CD14-positive monocyte (primary cell): Measurements from ENCODE around the gene FAXDC2. TPM values are rescaled to one million over a fixed set of nuclear protein-coding genes. Genes with fewer than 3 reads are reported as not detected.

Experiments
- DNase-seq, 3 donors: peaks; one replicate each; pipeline ENCODE4 v3.0.0-alpha.2; 2011 to 2022
- H2AFZ ChIP-seq: 2 replicates; pipeline ENCODE4 v1.6.0; 2012; ENCODE audit warnings: mild to moderate bottlenecking, low read depth, low read length, inconsistent platforms; ENCODE audit not compliant: insufficient read depth, poor library complexity, severe bottlenecking
- H3K27ac ChIP-seq, 2 donors: 1 replicate in 1 of 2; 2 replicates in 1 of 2; pipeline ENCODE4 v1.5.1; 2012 to 2013; ENCODE audit warnings: low read length in 2 of 2, control low read depth in 1 of 2, inconsistent platforms in 1 of 2, low read depth in 1 of 2, mild to moderate bottlenecking in 1 of 2
- H3K27me3 ChIP-seq, 2 donors: one replicate each; pipeline versions ENCODE4 v1.6.0 to v1.6.1; 2011 to 2013; ENCODE audit warnings: low read length in 2 of 2; ENCODE audit not compliant: control insufficient read depth in 2 of 2, insufficient read depth in 2 of 2
- H3K36me3 ChIP-seq, 2 donors: replicated peaks in 1 of 2; 1 replicate in 1 of 2; 2 replicates in 1 of 2; pipeline versions ENCODE4 v1.5.1 to v1.6.1; 2012 to 2013; ENCODE audit warnings: low read length in 2 of 2, control low read depth in 1 of 2, inconsistent platforms in 1 of 2, mild to moderate bottlenecking in 1 of 2; ENCODE audit not compliant: insufficient read depth in 2 of 2, control insufficient read depth in 1 of 2
- H3K4me1 ChIP-seq, 2 donors: 1 replicate in 1 of 2; 2 replicates in 1 of 2; pipeline versions ENCODE4 v1.5.1 to v1.6.1; 2012 to 2013; ENCODE audit warnings: low read length in 2 of 2, control low read depth in 1 of 2, inconsistent platforms in 1 of 2, mild to moderate bottlenecking in 1 of 2, moderate library complexity in 1 of 2; ENCODE audit not compliant: insufficient read depth in 2 of 2, control insufficient read depth in 1 of 2
- H3K4me2 ChIP-seq: replicated peaks from 2 replicates; pipeline ENCODE3; 2012; ENCODE audit warnings: low read length, moderate library complexity, mild to moderate bottlenecking; ENCODE audit not compliant: poor library complexity, severe bottlenecking; ENCODE audit errors: extremely low read depth
- H3K4me3 ChIP-seq, 3 experiments: fragments of 200-600 bp in 1 of 3; sonication (generic) in 1 of 3; replicated peaks in 1 of 3; 1 replicate in 2 of 3; 2 replicates in 1 of 3; pipeline ENCODE4 v1.5.1; 2011 to 2013; ENCODE audit warnings: low read length in 3 of 3, mild to moderate bottlenecking in 3 of 3, control low read depth in 2 of 3, low read depth in 2 of 3, inconsistent platforms in 1 of 3, moderate library complexity in 1 of 3
- H3K79me2 ChIP-seq: 2 replicates; pipeline ENCODE4 v1.6.0; 2012; ENCODE audit warnings: mild to moderate bottlenecking, control low read depth, inconsistent platforms, low read length, moderate library complexity; ENCODE audit not compliant: insufficient read depth
- H3K9ac ChIP-seq: 2 replicates; pipeline ENCODE4 v1.6.0; 2017; ENCODE audit warnings: low read length, mild to moderate bottlenecking; ENCODE audit not compliant: insufficient read depth, poor library complexity, severe bottlenecking
- H3K9me3 ChIP-seq, 2 donors: replicated peaks in 1 of 2; 1 replicate in 1 of 2; 2 replicates in 1 of 2; pipeline versions ENCODE4 v1.5.1 to v1.6.1; 2012 to 2013; ENCODE audit warnings: low read length in 2 of 2, control low read depth in 1 of 2; ENCODE audit not compliant: control insufficient read depth in 1 of 2, insufficient read depth in 1 of 2
- H4K20me1 ChIP-seq: 2 replicates; pipeline ENCODE4 v1.6.0; 2012; ENCODE audit warnings: mild to moderate bottlenecking, low read length, control low read depth, moderate library complexity; ENCODE audit not compliant: insufficient read depth
- H3K27ac Mint-ChIP-seq, 7 donors: one replicate each; pipeline ENCODE4 v1.8.0; 2020; ENCODE audit warnings: mild to moderate bottlenecking in 7 of 7, mixed read lengths in 7 of 7, moderate library complexity in 6 of 7, inconsistent platforms in 2 of 7
- H3K27me3 Mint-ChIP-seq, 3 donors: one replicate each; pipeline ENCODE4 v1.8.0; 2021 to 2022; ENCODE audit warnings: low read depth in 3 of 3, mild to moderate bottlenecking in 3 of 3, mixed read lengths in 3 of 3, moderate library complexity in 3 of 3, inconsistent platforms in 1 of 3
- H3K36me3 Mint-ChIP-seq, 2 donors: one replicate each; pipeline ENCODE4 v1.8.0; 2020; ENCODE audit warnings: mixed read lengths in 2 of 2, inconsistent platforms in 1 of 2, mild to moderate bottlenecking in 1 of 2
- H3K4me1 Mint-ChIP-seq: one replicate; pipeline ENCODE4 v1.8.0; 2020; ENCODE audit warnings: mild to moderate bottlenecking, mixed read lengths
- H3K4me3 Mint-ChIP-seq, 2 donors: one replicate each; pipeline ENCODE4 v1.8.0; 2020; ENCODE audit warnings: mild to moderate bottlenecking in 2 of 2, mixed read lengths in 2 of 2, moderate library complexity in 1 of 2
- H3K9me3 Mint-ChIP-seq, 7 donors: one replicate each; pipeline ENCODE4 v1.8.0; 2020 to 2022; ENCODE audit warnings: mixed read lengths in 7 of 7, mild to moderate bottlenecking in 6 of 7, moderate library complexity in 6 of 7, inconsistent platforms in 2 of 7
- WGBS: methylation state at CpG from one replicate; pipeline ENCODE4 v1.1.5; 2013; ENCODE audit warnings: missing lambda C conversion rate; ENCODE audit not compliant: insufficient coverage; 5-methylcytosine and 5-hydroxymethylcytosine counted together
- intact Hi-C, 2 donors: fragments of 100-400 bp; cut with micrococcal nuclease; formaldehyde crosslinking; loops; one replicate each; pipeline versions ENCODE4 v1.15.0 to v1.15.1; 2023
- polyA plus RNA-seq, 3 donors: library from polyadenylated mRNA; depleted of rRNA in 1 of 3; unstranded in 2 of 3; stranded (reverse) in 1 of 3; fragments of 300-500 nt in 2 of 3; fragments of >200 nt in 1 of 3; fragmentation: Illumina TruSeq in 2 of 3; gene quantifications; 1 replicate in 2 of 3; 2 replicates in 1 of 3; pipeline ENCODE4 v1.2.3, GENCODE V29; 2012 to 2021
- TF ChIP-seq, protein P1 (sequence below): fragments of 200-600 bp; IDR thresholded peaks from one replicate; pipeline ENCODE4 v1.8.0; 2022; ENCODE audit warnings: antibody characterized with exemption, mild to moderate bottlenecking

Gene FAXDC2
- polyA plus RNA-seq, 3 donors, result 0.30 to 1.4 (median 0.60) TPM

DNA sequence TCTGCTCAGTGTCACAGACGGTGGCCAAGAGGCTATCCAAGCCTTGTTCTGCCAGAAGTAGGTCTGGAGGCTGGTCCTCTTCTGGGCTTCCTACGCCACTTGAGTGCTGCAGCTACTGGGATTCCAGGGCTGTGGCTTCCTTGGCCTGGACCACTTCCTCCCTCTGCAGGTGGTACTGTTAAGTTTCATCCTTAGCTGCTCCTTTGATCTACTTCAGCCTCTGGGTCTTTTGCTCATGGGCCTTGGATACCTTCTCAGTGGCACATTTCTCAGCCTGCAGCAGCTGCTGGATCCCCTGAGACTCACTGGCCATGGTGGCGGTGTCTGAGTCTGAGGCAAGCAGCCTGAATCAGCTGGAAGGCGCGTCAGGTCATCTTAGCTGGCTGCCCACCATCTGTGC lies 18.3 kb upstream of the FAXDC2 start:
- peak overlapping the region in 2 of 7 donors; percentile 41 to 59 for H3K27ac Mint-ChIP-seq
- DNase-seq, result no peak
- 96% methylated on average over 3 of the region's 5 CpGs for WGBS
- no peak overlapping the region for H3K4me2 ChIP-seq
- no peaks in the 10 kb centered on the region for H3K9me3 ChIP-seq
- no peak overlapping the region for H2AFZ ChIP-seq
- no peaks in the 10 kb centered on the region for H3K9me3 Mint-ChIP-seq
- H3K27ac ChIP-seq, result peak overlapping the region in 1 of 2 donors; percentile 53
- no peak overlapping the region for H3K4me3 ChIP-seq
- H3K36me3 ChIP-seq, result peaks cover 75 to 94% of the 10 kb centered on the region in 2 donors
- TF ChIP-seq, protein P1, sequence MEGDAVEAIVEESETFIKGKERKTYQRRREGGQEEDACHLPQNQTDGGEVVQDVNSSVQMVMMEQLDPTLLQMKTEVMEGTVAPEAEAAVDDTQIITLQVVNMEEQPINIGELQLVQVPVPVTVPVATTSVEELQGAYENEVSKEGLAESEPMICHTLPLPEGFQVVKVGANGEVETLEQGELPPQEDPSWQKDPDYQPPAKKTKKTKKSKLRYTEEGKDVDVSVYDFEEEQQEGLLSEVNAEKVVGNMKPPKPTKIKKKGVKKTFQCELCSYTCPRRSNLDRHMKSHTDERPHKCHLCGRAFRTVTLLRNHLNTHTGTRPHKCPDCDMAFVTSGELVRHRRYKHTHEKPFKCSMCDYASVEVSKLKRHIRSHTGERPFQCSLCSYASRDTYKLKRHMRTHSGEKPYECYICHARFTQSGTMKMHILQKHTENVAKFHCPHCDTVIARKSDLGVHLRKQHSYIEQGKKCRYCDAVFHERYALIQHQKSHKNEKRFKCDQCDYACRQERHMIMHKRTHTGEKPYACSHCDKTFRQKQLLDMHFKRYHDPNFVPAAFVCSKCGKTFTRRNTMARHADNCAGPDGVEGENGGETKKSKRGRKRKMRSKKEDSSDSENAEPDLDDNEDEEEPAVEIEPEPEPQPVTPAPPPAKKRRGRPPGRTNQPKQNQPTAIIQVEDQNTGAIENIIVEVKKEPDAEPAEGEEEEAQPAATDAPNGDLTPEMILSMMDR, result no peak
- H3K4me1 ChIP-seq, result peaks cover 0 to 1% of the 10 kb centered on the region in 2 donors
- peaks cover 60% of the 10 kb centered on the region for H3K79me2 ChIP-seq
- H3K9ac ChIP-seq, result no peak overlapping the region
- H3K27me3 ChIP-seq, result no peaks in the 10 kb centered on the region
- H3K36me3 Mint-ChIP-seq, result peaks cover 67 to 96% of the 10 kb centered on the region in 2 donors
- H3K4me1 Mint-ChIP-seq, result no peaks in the 10 kb centered on the region
- intact Hi-C loops, result loop anchor here in 1 of 2 donors (10.0 kb wide), 1 partner anchor 214 kb away; no protein-coding TSS in a partner anchor
- no peak overlapping the region for H3K4me3 Mint-ChIP-seq
- no peaks in the 10 kb centered on the region for H3K27me3 Mint-ChIP-seq
- peaks cover 88% of the 10 kb centered on the region for H4K20me1 ChIP-seq

DNA sequence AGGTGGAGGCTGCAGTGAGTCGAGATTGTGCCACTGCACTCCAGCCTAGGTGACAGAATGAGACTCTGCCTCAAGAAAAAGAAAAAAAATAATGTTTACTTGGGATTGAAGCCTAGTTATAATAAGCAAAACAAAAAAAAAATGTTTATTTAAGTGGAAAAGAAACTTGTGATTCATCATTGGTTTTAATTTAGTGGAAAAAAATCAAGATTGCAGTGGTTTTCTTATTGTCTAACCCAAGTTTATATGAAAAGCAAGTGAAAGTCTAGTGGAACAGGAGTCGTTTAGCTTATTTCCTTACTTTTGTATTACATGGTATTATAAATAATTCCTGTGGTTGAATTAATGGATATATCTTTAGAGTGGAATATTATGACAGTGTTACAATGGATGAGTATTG lies 16.4 kb upstream of the FAXDC2 start:
- H2AFZ ChIP-seq, result no peak overlapping the region
- H3K27ac ChIP-seq, result no peak overlapping the region
- H3K4me3 ChIP-seq, result no peak overlapping the region
- no peak overlapping the region for H3K9ac ChIP-seq
- no peaks in the 10 kb centered on the region for H3K27me3 ChIP-seq
- no peak for DNase-seq
- H3K27me3 Mint-ChIP-seq, result no peaks in the 10 kb centered on the region
- intact Hi-C loops, result loop anchor here in 1 of 2 donors (10.0 kb wide), 1 partner anchor 212 kb away; no protein-coding TSS in a partner anchor
- peaks cover 53 to 87% of the 10 kb centered on the region in 2 donors for H3K36me3 Mint-ChIP-seq
- H3K27ac Mint-ChIP-seq, result peak overlapping the region in 1 of 7 donors; percentile 23
- H3K79me2 ChIP-seq, result peaks cover 78% of the 10 kb centered on the region
- H3K4me3 Mint-ChIP-seq, result no peak overlapping the region
- H3K9me3 ChIP-seq, result no peaks in the 10 kb centered on the region
- H4K20me1 ChIP-seq, result peaks cover 96% of the 10 kb centered on the region
- H3K4me1 ChIP-seq, result peaks cover 18% of the 10 kb centered on the region in 2 donors
- peaks cover 0 to 2% (median 0%) of the 10 kb centered on the region in 7 donors for H3K9me3 Mint-ChIP-seq
- H3K4me2 ChIP-seq, result no peak overlapping the region
- TF ChIP-seq, protein P1, result no peak
- WGBS, result 100% methylated on average over 1 of the region's 2 CpGs
- peaks cover 17% of the 10 kb centered on the region for H3K4me1 Mint-ChIP-seq
- H3K36me3 ChIP-seq, result peaks cover 63 to 84% of the 10 kb centered on the region in 2 donors
